Retinal pigment epithelial cell (primary cell): Measurements from ENCODE around the gene LRRC27.

Experiments
- DNase-seq: peaks from one replicate; pipeline ENCODE4 v3.0.0-alpha.2; 2010; ENCODE audit warnings: low read depth
- H3K4me3 ChIP-seq: 2 replicates; pipeline ENCODE4 v1.5.1; 2011; ENCODE audit warnings: mild to moderate bottlenecking, low read length, control low read depth, moderate library complexity
- CTCF ChIP-seq: conservative IDR thresholded peaks from 2 replicates; pipeline ENCODE4 v1.5.1; 2011; ENCODE audit warnings: low read depth, low read length, control low read depth, inconsistent platforms

The LRRC27 gene

GRCh38 chr10:132329565-132330485, 2.2 kb upstream of the LRRC27 start:
- TF ChIP-seq CTCF: no peak
- H3K4me3 ChIP-seq: no peak overlapping the region
- DNase-seq: no peak

- DNase-seq: no peak
- TF ChIP-seq CTCF: no peak
- H3K4me3 ChIP-seq: peak overlapping the region; percentile 88
These were observed 1.5 kb upstream of the LRRC27 start for GRCh38 chr10:132330486-132330833.

GRCh38 chr10:132332433-132332754, 401 bp downstream of the LRRC27 start:
- H3K4me3 ChIP-seq: peak overlapping the region; percentile 79
- DNase-seq: no peak
- no peak for TF ChIP-seq CTCF

- no peak for DNase-seq
- H3K4me3 ChIP-seq: no peak overlapping the region
- no peak for TF ChIP-seq CTCF
These were observed 1.4 kb downstream of the LRRC27 start for GRCh38 chr10:132333386-132333785.

- no peak overlapping the region for H3K4me3 ChIP-seq
- DNase-seq: no peak
These were observed 2.7 kb downstream of the LRRC27 start for GRCh38 chr10:132334631-132335188.

GRCh38 chr10:132335189-132336063, 3.4 kb downstream of the LRRC27 start:
- no peak for TF ChIP-seq CTCF
- H3K4me3 ChIP-seq: no peak overlapping the region

More at GRCh38 chr10:132334631-132335188, 2.7 kb downstream of the LRRC27 start:
- TF ChIP-seq CTCF: no peak

More at GRCh38 chr10:132335189-132336063, 3.4 kb downstream of the LRRC27 start:
- no peak for DNase-seq
